GM11168 (cell line): ENCODE data around the gene SLC26A5.
"Not testable (repeated sequence)": the region's sequence is repeated elsewhere in the genome, so short reads cannot be mapped to it uniquely, and the experiment has no call there.

Experiments used
- in situ Hi-C: fragments of 300-500 bp; cut with MboI; formaldehyde crosslinking; loops from one replicate; pipeline ENCODE4 v1.12.0; 2022; ENCODE audit warnings: low sequenced_read_pairs; ENCODE audit not compliant: unreplicated experiment

The SLC26A5 gene

DNA sequence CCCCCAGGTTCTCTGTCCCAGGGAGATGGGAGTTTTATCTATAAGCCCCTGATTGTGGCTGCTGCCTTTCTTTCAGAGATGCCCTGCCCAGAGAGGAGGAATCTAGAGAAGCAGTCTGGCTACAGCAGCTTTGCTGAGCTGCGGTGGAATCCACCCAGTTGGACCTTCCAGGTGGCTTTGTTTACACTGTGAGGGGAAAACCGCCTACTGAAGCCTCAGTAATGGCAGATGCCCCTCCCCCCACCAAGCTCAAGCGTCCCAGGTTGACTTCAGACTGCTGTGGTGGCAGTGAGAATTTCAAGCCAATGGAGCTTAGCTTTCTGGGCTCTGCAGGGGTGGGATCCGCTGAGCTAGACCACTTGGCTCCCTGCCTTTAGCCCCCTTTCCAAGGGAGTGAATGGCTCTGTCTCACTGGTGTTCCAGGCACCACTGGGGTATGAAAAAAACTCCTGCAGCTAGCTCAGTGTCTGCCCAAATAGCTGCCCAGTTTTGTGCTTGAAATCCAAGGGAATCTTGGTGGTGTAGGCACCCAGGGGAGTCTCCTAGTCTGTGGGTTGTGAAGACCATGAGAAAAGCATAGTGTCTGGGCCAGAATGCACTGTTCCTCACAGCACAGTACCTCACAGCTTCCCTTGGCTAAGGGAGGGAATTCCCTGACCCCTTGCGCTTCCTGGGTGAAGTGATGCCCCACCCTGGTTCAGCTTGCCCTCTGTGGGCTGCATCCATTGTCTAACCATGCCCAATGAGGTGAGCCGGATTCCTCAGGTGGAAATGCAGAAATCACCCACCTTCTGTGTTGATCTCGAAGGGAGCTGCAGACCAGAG, 40.0 kb downstream of the SLC26A5 start:
- in situ Hi-C loops: not testable (repeated sequence)

DNA sequence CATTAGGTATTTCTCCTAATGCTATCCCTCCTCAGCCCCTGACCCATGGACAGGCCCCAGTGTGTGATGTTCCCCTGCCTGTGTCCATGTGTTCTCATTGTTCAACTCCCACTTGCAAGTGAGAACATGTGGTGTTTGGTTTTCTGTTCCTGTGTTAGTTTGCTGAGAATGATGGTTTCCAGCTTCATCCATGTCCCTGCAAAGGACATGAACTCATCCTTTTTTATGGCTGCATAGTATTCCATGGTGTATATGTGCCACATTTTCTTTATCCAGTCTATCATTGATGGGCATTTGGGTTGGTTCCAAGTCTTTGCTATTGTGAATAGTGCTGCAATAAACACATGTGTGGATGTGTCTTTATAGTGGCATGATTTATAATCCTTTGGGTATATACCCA, 46.3 kb downstream of the SLC26A5 start:
- in situ Hi-C loops: not testable (repeated sequence)

DNA sequence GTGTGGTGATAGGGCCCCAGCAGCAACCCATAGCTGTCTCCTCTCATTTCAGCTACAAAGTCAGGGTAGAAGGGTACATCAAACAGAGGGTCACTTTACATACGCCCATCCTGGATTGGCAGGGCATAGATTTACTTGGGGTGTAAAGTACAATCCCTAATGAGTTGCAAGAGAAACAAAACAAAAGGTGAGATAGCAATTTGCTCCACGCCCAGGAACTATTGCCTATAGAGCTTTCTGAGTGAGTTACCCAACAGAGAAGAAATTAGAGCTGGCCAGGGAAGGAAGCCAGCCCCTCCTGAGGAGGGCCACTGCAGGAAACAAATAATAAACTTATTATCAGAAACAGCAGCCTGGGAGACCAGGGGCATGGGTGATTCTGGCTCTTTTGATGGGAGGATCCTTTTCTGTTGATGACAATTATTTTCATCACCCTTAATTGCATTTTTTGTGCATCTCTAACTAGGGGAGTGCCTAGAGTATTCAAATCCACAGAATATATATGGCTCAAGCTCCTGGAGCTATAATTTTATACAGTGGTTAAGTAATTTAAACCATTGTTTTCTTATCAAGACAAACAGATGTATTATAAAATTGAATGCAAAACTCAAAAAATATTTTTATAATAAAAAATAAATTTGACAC, 47.4 kb downstream of the SLC26A5 start:
- in situ Hi-C loops: no loop called here

DNA sequence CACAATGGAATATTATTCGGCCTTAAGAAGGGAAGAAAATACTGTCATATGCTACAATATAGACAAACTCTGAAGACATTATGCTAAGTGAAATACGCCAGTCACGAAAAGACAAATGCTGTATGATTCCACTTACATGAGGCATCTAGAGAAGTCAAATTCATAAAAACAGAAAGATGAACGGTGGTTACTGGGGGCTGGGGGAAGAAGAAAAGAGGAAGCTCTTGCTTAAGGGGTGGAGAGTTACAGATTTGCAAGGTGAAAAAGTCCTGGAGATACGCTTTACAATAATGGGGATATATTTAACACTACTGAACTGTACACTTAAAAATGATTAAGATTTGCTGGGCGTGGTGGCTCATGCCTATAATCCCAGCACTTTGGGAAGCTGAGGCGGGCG, 49.5 kb downstream of the SLC26A5 start:
- in situ Hi-C loops: no loop called here

DNA sequence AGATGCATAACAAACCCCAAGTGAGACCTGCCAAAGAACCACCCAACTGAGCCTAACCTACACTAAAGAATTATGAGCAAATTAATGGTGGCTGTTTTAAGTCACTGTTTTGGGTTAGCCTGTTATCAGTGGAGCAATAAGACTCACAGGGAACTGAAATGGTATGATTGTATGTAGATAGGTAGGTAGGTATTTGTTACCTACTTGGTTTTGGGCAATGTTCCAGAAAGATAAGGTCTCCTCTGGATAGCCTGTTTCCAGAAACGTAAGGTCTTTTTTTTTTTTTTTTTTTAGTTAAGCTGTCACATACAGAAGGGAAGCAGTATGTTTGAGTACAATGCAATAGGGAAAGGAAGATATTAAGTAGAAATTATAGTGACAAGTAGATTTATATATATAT, 50.9 kb downstream of the SLC26A5 start:
- in situ Hi-C loops: no loop called here

DNA sequence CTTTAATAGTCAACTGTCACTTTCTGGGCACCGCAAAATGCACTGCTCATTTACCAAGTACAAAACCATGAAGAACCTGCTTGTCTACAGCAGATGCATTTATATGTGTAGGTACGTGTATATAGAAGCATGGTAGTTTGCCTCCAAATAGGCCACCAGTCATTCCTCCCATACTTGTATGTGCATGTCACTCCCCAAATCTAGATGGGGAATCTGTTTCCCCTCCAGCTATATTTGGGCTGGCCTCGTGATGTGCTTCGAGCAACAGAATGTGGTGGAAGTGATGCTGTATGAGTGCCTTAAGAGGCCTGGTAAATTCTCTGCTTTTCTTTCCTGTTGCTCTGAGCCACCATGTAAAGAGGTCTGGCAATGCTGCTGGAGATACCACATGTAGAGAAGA, 51.4 kb downstream of the SLC26A5 start:
- in situ Hi-C loops: no loop called here

DNA sequence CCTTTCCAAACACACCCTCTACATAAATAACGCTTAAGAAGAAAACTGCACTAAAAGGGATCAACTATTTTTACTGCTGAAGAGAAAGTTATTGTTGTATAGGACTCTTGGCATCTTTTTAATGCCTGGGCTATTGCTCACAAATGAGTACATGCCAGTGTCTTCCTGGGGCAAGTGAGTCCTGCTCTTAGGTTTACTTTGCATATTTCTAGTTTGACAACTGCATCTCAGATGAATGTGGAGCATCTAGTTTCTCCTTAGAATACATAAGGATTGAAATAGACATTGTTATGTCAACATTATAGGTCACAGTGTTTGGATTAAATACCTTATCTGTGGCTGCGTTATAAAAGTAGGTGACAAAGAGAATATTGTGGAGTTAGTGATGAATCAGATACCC, 54.0 kb downstream of the SLC26A5 start:
- in situ Hi-C loops: no loop called here

DNA sequence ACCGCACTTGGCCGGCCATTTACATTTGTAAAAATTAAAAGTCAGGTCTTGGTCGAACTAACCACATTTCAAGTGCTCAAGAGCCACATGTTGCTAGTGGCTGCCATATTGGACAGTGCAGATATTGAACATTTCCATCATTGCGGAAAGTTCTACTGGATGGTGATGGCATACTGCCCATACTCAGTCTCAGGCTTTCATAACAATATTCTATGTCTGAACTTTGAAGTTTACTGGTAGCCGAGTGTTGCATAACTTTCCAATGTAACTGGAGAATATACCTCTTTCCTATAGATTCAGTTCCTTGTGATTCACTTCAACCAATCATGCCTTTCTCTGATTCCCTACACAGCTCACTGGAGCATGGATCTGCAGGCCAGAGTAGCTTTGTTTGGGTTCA, 54.9 kb downstream of the SLC26A5 start:
- in situ Hi-C loops: no loop called here

DNA sequence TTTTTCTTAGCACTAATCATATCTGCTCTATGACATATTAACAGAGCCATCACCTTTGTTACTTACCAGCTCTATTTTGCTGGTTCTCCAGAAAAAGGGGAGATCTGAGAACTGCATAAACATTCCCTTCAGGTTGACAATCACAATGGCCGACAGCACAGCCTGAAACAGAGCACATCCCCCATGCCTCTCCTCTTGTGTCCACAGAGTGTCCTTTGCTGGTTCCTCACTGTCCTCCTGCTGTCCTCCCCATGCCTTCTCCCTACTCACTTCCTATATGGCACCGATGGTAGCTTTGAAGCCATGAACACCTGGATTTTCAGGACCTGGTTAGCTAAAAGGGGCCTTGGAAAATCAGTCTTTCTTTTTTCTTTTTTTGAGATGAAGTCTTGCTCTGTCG, 56.7 kb downstream of the SLC26A5 start:
- in situ Hi-C loops: no loop called here

DNA sequence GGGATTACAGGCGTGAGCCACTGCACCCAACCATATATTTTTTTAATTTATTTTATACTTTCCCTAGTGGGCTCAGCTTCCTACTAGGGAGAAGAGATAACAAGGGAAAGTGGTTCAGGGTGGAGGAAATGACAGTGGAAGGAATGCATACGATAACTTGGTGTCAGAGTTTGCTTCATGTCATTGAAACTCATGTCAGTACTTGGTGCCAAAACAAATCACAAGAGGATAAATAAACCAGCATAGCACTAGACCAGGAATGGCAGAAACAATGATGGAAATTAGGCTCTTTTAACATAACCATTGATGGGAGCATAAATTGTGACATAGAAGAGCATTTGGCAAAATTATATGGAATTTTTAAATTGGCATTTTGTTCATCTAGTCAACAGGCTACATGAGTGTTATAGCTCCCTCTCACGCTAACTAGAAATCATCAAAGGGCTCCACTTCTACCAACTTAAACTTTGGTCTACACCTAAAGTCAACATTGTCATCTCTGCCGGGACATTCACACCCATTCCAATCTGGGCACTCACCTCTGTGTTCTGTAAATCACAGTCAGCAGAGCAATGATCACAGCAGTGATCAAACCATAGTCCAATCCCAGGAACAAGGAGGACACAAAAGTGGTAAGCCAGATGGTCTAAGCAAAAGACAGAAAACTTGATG, 57.4 kb downstream of the SLC26A5 start:
- in situ Hi-C loops: no loop called here

DNA sequence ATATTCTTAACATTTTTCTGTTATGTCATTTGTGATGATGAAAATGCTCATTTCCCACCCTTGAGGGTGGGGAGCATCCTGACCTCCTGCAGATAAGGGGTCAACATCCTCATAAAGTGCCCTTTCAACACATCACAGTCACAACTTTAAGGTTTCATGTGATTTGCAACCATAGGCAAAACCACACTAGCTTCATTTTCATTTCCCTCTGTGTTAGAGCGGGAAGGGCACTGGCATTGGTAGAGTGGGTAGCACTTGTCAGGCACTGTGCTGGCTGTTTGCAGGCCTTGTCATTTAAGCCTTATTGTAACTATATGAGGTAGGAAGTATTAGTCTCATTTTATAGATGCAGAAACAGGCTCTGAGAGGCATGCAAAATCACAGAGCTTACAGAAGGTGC, 58.8 kb downstream of the SLC26A5 start:
- in situ Hi-C loops: no loop called here

DNA sequence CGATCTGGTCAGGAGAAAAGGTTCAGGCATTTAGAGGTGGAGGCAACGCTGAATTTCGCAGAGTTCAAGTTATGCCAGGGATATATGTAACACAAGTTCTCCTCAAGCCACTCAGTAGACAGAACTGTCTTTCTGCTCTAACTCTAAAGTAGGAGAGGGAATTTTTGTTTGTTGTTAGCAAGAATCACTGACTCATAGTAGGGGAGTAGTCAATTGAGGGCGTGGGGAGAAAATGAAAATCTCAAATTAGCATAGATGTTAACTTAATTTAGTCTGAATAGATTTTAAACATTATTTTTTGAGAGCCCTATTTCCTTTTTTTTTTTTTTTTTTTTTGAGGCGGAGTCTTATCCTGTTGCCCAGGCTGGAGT, 64.0 kb downstream of the SLC26A5 start:
- in situ Hi-C loops: no loop called here

DNA sequence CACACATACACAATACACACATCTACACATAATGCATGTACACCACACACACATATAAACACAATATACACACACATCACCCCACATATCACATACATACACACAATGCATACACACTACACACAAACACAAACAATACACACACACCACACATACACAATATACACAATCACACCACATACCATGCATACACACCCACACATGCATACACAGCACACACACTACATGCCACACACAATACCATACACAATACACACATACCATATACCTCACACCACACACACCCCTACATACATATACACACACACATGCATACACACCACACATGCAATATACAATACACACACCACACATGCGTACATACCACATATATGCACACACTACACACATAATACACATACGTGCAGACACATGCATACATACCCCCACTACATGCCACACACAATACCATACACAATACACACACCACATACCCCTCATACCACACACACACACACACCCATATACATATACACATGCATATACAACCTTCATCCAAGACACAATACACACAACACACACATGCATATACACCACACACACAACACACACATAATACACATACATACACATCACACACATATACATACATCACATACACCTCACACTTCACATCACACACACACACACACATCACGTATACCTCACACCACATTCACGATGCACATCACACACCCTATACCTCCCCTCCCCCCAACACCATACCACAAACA, 64.6 kb downstream of the SLC26A5 start:
- in situ Hi-C loops: no loop called here

DNA sequence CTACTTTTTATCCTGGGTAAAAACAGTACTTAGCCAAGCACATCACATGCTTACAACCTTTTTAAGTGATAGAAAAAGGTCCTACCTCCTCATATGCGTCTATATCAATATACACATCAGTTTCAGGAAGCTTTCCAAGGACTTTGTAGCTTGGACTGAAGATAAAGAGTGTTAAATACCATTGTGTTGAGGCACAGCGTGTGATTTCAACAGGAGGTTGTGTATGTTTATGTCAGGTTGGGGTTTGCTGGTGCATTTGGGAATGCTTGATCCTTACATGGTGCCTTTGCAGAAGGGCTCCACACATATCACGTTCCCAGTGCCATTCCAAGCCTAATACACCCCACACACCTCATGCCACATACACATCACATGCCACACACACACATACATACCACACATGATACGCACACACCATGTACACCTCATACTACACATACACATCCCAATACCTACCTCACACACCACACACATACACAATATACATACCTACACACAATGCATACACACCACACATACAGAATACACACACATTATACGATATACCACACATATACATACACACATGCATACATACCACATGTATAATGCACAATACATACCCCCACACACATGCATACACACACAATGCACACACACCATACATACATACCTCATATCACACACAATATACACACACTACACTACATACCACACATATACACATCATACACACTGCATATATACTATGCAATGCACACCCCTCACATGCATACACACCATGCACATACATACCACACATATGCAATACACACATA, 65.4 kb downstream of the SLC26A5 start:
- in situ Hi-C loops: no loop called here

DNA sequence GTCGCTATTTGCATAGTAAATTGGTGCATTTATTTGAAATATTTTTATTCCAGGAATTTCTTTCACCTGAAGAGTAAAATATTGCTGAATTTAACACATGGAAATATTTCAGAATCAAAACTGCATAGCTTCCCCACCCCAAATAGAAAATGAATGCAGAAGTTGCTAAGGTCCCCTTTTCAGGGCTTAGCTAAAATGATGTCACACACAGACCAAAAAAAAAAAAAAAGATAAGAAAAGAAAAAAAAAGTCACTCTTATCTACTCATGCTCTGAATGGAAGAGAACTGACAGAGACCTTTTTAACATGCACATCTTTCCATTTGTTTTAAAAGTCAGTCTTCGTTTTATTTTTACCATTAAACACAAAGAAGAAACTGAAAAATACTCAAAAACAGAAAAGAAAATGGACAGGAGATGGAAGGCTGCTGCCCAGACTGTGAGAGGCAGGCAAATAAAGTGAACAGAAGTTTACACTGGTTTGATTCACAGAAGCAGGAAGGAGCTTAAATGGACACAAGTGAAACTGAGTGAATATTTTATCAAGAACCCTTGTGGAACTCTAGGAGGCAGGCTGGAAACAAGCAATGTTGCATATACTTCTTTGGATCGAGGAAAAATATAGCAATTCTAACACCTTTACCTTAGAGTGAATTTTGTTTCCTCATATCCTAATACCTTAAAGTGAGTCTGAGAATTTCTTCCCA, 66.6 kb downstream of the SLC26A5 start:
- in situ Hi-C loops: no loop called here

DNA sequence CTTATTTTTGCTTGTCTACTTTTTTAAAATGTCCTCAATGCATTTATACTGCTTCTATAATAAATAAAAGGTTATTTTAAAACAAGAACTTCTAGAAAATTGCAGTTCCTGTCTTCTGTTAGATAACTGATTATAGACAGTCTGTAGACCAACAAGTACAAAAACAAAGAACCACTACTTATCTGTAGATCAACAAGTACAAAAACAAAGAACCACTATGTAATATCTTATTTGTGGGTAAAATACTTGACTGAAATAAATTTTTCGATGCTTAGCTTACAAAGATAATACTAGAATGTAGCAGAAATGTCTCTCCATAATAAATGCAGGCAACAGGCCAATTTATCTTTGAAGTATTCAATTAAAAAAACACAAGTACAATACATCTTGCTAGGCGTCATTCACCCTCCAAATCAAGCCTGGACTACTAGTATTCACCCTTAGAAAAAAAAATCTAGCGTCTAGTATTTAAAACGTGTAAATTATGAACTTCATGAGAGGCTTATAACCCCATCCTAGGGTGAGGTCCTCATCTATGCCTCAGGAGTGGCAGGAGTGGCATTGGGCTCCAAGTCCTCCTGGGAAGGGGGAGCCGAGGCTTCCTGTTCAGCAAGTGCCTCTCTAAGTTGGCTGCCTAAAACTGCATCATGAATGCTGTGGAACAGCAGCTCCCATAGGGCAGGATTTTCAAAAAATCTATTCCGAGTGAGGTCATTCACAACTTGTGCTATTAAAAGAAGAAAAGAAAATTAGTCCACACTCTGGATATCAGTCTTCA, 72.0 kb downstream of the SLC26A5 start:
- in situ Hi-C loops: no loop called here

DNA sequence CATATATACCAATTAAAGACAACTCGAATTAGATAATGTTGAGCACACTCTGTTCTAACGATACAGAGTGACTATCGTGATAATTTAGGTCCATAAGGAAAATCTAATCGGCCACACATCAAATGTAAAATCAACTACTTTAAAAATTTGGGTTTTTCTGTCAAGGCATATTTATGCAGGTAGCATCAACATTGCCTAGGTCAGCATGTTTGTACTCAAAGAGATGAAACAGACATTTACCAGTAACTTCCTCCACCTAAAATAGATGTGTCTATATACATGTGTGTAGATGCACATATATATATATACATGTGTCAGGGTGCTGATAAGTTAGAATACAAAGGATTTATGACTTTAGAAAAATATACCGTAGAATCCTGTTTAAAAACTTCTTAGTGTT, 76.6 kb downstream of the SLC26A5 start:
- in situ Hi-C loops: no loop called here

DNA sequence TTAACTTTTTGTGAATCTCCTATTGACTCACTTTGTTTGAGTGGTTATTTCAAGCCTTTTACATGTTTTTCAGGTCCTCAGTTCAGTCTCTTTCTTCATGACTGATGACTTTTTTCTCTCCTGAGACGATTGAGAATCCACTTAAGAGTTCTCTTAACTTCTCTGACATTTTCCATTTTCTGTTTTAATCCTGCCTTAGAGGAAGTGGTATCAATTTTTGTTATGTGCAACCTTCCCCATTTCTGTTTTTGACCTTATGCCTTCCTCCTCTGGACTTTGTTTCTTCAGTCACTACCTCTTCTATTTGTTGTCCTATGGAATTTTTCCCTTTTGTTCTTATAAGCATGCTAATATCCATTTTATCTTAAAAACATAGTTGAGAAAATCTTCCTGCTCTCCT, 96.2 kb downstream of the SLC26A5 start:
- in situ Hi-C loops: no loop called here

DNA sequence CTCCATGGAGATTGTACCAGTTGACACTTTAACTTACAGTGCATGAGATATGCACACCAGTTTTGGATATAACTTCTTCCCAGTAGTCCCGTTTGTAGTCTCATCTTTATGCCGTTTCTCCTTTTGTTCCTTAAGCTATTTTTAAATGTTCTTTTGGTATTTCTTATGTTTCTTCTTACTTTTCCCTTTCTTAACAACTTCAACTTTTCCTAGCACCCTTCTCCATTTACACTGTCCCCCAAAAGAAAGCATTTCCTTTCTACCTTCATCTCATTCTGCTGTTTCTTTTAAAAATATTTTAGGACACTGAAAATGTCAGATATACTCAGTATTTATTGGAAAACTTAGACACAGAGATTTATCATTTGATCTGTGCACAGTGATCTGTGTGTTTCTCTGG, 97.0 kb downstream of the SLC26A5 start:
- in situ Hi-C loops: no loop called here
